Measurements from ENCODE around the gene ACVRL1.

DNA sequence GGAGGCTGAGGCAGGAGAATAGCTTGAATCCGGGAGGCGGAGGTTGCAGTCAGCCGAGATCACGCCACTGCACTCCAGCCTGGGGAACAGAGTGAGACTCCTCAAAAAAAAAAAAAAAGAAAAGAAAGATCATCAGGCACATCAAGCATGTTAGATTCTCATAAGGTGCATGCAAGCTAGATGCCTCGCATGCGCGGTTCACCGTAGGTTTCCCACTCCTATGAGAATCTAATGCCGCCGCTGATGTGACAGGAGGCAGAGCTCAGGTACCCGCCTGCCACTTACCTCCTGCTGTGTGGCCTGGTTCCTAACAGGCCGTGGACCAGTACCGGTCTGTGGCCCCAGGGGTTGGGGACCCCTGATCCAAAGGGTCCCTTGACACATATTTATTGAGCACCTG is 51.2 kb downstream of the ACVRL1 start:
- TF ChIP-seq, protein P1, sequence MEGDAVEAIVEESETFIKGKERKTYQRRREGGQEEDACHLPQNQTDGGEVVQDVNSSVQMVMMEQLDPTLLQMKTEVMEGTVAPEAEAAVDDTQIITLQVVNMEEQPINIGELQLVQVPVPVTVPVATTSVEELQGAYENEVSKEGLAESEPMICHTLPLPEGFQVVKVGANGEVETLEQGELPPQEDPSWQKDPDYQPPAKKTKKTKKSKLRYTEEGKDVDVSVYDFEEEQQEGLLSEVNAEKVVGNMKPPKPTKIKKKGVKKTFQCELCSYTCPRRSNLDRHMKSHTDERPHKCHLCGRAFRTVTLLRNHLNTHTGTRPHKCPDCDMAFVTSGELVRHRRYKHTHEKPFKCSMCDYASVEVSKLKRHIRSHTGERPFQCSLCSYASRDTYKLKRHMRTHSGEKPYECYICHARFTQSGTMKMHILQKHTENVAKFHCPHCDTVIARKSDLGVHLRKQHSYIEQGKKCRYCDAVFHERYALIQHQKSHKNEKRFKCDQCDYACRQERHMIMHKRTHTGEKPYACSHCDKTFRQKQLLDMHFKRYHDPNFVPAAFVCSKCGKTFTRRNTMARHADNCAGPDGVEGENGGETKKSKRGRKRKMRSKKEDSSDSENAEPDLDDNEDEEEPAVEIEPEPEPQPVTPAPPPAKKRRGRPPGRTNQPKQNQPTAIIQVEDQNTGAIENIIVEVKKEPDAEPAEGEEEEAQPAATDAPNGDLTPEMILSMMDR (IDR thresholded peaks at IDR 0.05) = no peak
- TF ChIP-seq EP300 (IDR thresholded peaks at IDR 0.05) (no peak), POLR2A (IDR thresholded peaks at IDR 0.05) (no peak)

Data from tibial nerve (tissue), 4 donors.